MM.1S (cell line): Measurements from ENCODE around the gene DDX4.

ENCODE experiments used
- DNase-seq: peaks from one replicate; pipeline ENCODE4 v3.0.0-alpha.2; 2015
- H2AFZ ChIP-seq: fragments of 300-600 bp; sonication (generic); 2 replicates; pipeline ENCODE4 v1.6.0; 2016; ENCODE audit warnings: antibody characterized with exemption, low read length
- H3F3A ChIP-seq: fragments of 300-600 bp; sonication (generic); 2 replicates; pipeline ENCODE4 v1.6.1; 2016; ENCODE audit warnings: mild to moderate bottlenecking, antibody characterized with exemption, low read length, moderate library complexity, mixed read lengths; ENCODE audit not compliant: insufficient read depth
- H3K27ac ChIP-seq: fragments of 300-600 bp; sonication (generic); 2 replicates; pipeline ENCODE4 v1.5.1; 2016; ENCODE audit warnings: mild to moderate bottlenecking, low read length
- H3K27me3 ChIP-seq: fragments of 300-600 bp; sonication (generic); replicated peaks from 2 replicates; pipeline ENCODE4 v1.6.0; 2016; ENCODE audit warnings: low read length; ENCODE audit not compliant: insufficient read depth
- H3K36me3 ChIP-seq: fragments of 300-600 bp; sonication (generic); replicated peaks from 2 replicates; pipeline ENCODE4 v1.6.1; 2016; ENCODE audit warnings: mild to moderate bottlenecking, low read length, mixed read lengths; ENCODE audit not compliant: insufficient read depth
- H3K4me1 ChIP-seq: fragments of 300-600 bp; sonication (generic); 2 replicates; pipeline ENCODE4 v1.6.1; 2016; ENCODE audit warnings: low read length, mixed read lengths
- H3K4me2 ChIP-seq: fragments of 300-600 bp; sonication (generic); 2 replicates; pipeline ENCODE4 v1.6.0; 2016; ENCODE audit warnings: low read depth, low read length
- H3K4me3 ChIP-seq: fragments of 300-600 bp; sonication (generic); 2 replicates; pipeline ENCODE4 v1.5.1; 2016; ENCODE audit warnings: low read length, mixed read lengths
- H3K79me2 ChIP-seq: fragments of 300-600 bp; sonication (generic); 2 replicates; pipeline ENCODE4 v1.6.1; 2016; ENCODE audit warnings: mixed run types, low read length, mixed read lengths
- H3K9ac ChIP-seq: fragments of 300-600 bp; sonication (generic); 2 replicates; pipeline ENCODE4 v1.6.1; 2016; ENCODE audit warnings: low read length, mixed read lengths
- H3K9me2 ChIP-seq: fragments of 300-600 bp; sonication (generic); replicated peaks from 2 replicates; pipeline ENCODE4 v1.6.1; 2016; ENCODE audit warnings: mild to moderate bottlenecking, low read length, mixed read lengths; ENCODE audit not compliant: insufficient read depth
- H3K9me3 ChIP-seq: fragments of 300-600 bp; sonication (generic); replicated peaks from 2 replicates; pipeline ENCODE4 v1.6.1; 2016; ENCODE audit warnings: mild to moderate bottlenecking, low read length, mixed read lengths; ENCODE audit not compliant: insufficient read depth
- H4K20me1 ChIP-seq: fragments of 300-600 bp; sonication (generic); 2 replicates; pipeline ENCODE4 v1.6.1; 2016; ENCODE audit warnings: mild to moderate bottlenecking, low read length, moderate library complexity, mixed read lengths; ENCODE audit not compliant: insufficient read depth
- CTCF ChIP-seq: fragments of 300-600 bp; sonication (generic); IDR thresholded peaks from 2 replicates; pipeline ENCODE4 v1.5.1; 2016; ENCODE audit warnings: antibody characterized with exemption, low read length, mixed read lengths
- EZH2 ChIP-seq: fragments of 300-600 bp; sonication (generic); optimal IDR thresholded peaks from 2 replicates; pipeline ENCODE3; 2017; ENCODE audit warnings: low read depth, mild to moderate bottlenecking, antibody characterized with exemption, low read length, mixed read lengths
- EZH2phosphoT487 ChIP-seq: fragments of 300-600 bp; sonication (generic); IDR thresholded peaks from 2 replicates; pipeline ENCODE4 v1.6.1; 2018; ENCODE audit warnings: antibody characterized with exemption, low read length

DDX4 gene

GRCh38 chr5:55860288-55860687 is 122.4 kb downstream of the DDX4 start:
- no peaks in the 10 kb centered on the region for H4K20me1 ChIP-seq
- H3K9me2 ChIP-seq, result no peaks in the 10 kb centered on the region
- H3K79me2 ChIP-seq, result no peaks in the 10 kb centered on the region
- H3F3A ChIP-seq, result no peaks in the 10 kb centered on the region
- no peaks in the 10 kb centered on the region for H3K36me3 ChIP-seq
- no peak overlapping the region for H3K27ac ChIP-seq
- H3K4me2 ChIP-seq, result no peak overlapping the region
- peak; percentile 23 for DNase-seq
- TF ChIP-seq EZH2phosphoT487 (no peak), EZH2 (no peak), CTCF (no peak)
- no peaks in the 10 kb centered on the region for H3K9me3 ChIP-seq
- no peak overlapping the region for H3K9ac ChIP-seq
- H3K4me3 ChIP-seq, result no peak overlapping the region
- no peaks in the 10 kb centered on the region for H3K27me3 ChIP-seq
- no peak overlapping the region for H2AFZ ChIP-seq
- H3K4me1 ChIP-seq, result peaks cover 7% of the 10 kb centered on the region; the same call in 1 of the 2 replicates

- H3K9me3 ChIP-seq, result no peaks in the 10 kb centered on the region
- H3K4me2 ChIP-seq, result no peak overlapping the region
- TF ChIP-seq EZH2phosphoT487 (no peak), EZH2 (no peak), CTCF (no peak)
- no peak overlapping the region for H2AFZ ChIP-seq
- H3K4me3 ChIP-seq, result no peak overlapping the region
- no peaks in the 10 kb centered on the region for H3K79me2 ChIP-seq
- no peaks in the 10 kb centered on the region for H3F3A ChIP-seq
- H3K27ac ChIP-seq, result no peak overlapping the region
- no peaks in the 10 kb centered on the region for H4K20me1 ChIP-seq
- H3K9me2 ChIP-seq, result no peaks in the 10 kb centered on the region
- H3K27me3 ChIP-seq, result no peaks in the 10 kb centered on the region
- H3K9ac ChIP-seq, result no peak overlapping the region
- H3K4me1 ChIP-seq, result peaks cover 7% of the 10 kb centered on the region; the same call in 1 of the 2 replicates
- H3K36me3 ChIP-seq, result no peaks in the 10 kb centered on the region
- DNase-seq, result no peak
These were observed 122.8 kb downstream of the DDX4 start for GRCh38 chr5:55860709-55861108.

- no peak overlapping the region for H3K27ac ChIP-seq
- no peaks in the 10 kb centered on the region for H3K79me2 ChIP-seq
- no peaks in the 10 kb centered on the region for H3K9me2 ChIP-seq
- no peak overlapping the region for H2AFZ ChIP-seq
- H4K20me1 ChIP-seq, result no peaks in the 10 kb centered on the region
- no peak for DNase-seq
- H3K4me2 ChIP-seq, result no peak overlapping the region
- H3K36me3 ChIP-seq, result no peaks in the 10 kb centered on the region
- peaks cover 7% of the 10 kb centered on the region; the same call in 1 of the 2 replicates for H3K4me1 ChIP-seq
- H3K9ac ChIP-seq, result no peak overlapping the region
- H3F3A ChIP-seq, result no peaks in the 10 kb centered on the region
- H3K4me3 ChIP-seq, result no peak overlapping the region
- no peak for TF ChIP-seq CTCF
- no peak for TF ChIP-seq EZH2phosphoT487
- TF ChIP-seq EZH2, result no peak
- no peaks in the 10 kb centered on the region for H3K27me3 ChIP-seq
- H3K9me3 ChIP-seq, result no peaks in the 10 kb centered on the region
These were observed 127.0 kb downstream of the DDX4 start for GRCh38 chr5:55864606-55865541.
